ENCODE data around the gene PEX16. TPM values are rescaled to one million over a fixed set of nuclear protein-coding genes. Genes with fewer than 3 reads are reported as not detected.
A peak's percentile ranks its signal among the peaks of the same experiment; 100 is the strongest.

The PEX16 gene
- total and polyA plus RNA-seq, 10 donors, result 29.2 to 50.1 (median 34.9) TPM

GRCh38 chr11:45918962-45919675, 1.4 kb upstream of the PEX16 start:
- intact Hi-C loops (cut with DNase I; ENCODE audit: low total_unique reads), result loop anchor here (5.0 kb wide), 1 partner anchor 77 kb away; no protein-coding TSS in a partner anchor
- 45 to 57% (median 49%) methylated on average over 7 of the region's 7 CpGs for WGBS, 5 donors
- peaks cover 20 to 90% (median 51%) of the 10 kb centered on the region in 6 donors for H3K4me1 ChIP-seq
- peaks cover 0 to 33% (median 20%) of the 10 kb centered on the region in 7 donors for H3K27me3 ChIP-seq (replicated peaks in 1 of 7)
- DNase-seq, result peak; percentile 77
- TF ChIP-seq POLR2AphosphoS5 (IDR thresholded peaks at IDR 0.05), result no peak
- TF ChIP-seq POLR2A (IDR thresholded peaks at IDR 0.05), result no peak
- no peak for TF ChIP-seq CTCF (IDR thresholded peaks at IDR 0.05 in 8 of 11, conservative IDR thresholded peaks at IDR 0.05 in 3 of 11)
- peaks cover 0 to 22% (median 16%) of the 10 kb centered on the region in 6 donors for H3K36me3 ChIP-seq
- H3K27ac ChIP-seq, result peak overlapping the region in 7 of 8 donors; percentile 7 to 96 (median 93)
- H3K9me3 ChIP-seq, result no peaks in the 10 kb centered on the region
- H3K4me3 ChIP-seq, result peak overlapping the region; percentile 59 to 98 (median 80)

GRCh38 chr11:45918331-45918941, 759 bp upstream of the PEX16 start:
- WGBS, 5 donors, result 0 to 1% (median 0%) methylated on average over 33 to 38 of the region's 38 CpGs
- Histone ChIP-seq H3K4me3 (peak overlapping the region; percentile 59 to 98 (median 80)), H3K9me3 (no peaks in the 10 kb centered on the region), H3K27ac (peak overlapping the region; percentile 80 to 96 (median 93)), H3K36me3 (peaks cover 0 to 29% (median 23%) of the 10 kb centered on the region in 6 donors), H3K27me3 (replicated peaks in 1 of 7) (peaks cover 0 to 28% (median 19%) of the 10 kb centered on the region in 7 donors), H3K4me1 (peaks cover 20 to 91% (median 51%) of the 10 kb centered on the region in 6 donors)
- intact Hi-C loops (cut with DNase I; ENCODE audit: low total_unique reads), result loop anchor here (5.0 kb wide), 1 partner anchor 76 kb away; no protein-coding TSS in a partner anchor
- TF ChIP-seq POLR2AphosphoS5 (IDR thresholded peaks at IDR 0.05) (peak; percentile 82 to 88 (median 87)), POLR2A (IDR thresholded peaks at IDR 0.05) (no peak), CTCF (IDR thresholded peaks at IDR 0.05 in 8 of 11, conservative IDR thresholded peaks at IDR 0.05 in 3 of 11) (no peak)
- peak; percentile 95 for DNase-seq

- DNase-seq, result peak; percentile 91
- peaks cover 0 to 17% (median 7%) of the 10 kb centered on the region in 7 donors for H3K27me3 ChIP-seq (replicated peaks in 1 of 7)
- TF ChIP-seq POLR2AphosphoS5 (IDR thresholded peaks at IDR 0.05), result no peak
- no peak for TF ChIP-seq CTCF (IDR thresholded peaks at IDR 0.05 in 8 of 11, conservative IDR thresholded peaks at IDR 0.05 in 3 of 11)
- TF ChIP-seq POLR2A (IDR thresholded peaks at IDR 0.05), result no peak
- peaks cover 20 to 79% (median 39%) of the 10 kb centered on the region in 6 donors for H3K4me1 ChIP-seq
- H3K27ac ChIP-seq, result peak overlapping the region; percentile 80 to 96 (median 93)
- peak overlapping the region; percentile 59 to 98 (median 80) for H3K4me3 ChIP-seq
- intact Hi-C loops (cut with DNase I; ENCODE audit: low total_unique reads), result loop anchor here (5.0 kb wide), 1 partner anchor 75 kb away; no protein-coding TSS in a partner anchor
- H3K9me3 ChIP-seq, result no peaks in the 10 kb centered on the region
- H3K36me3 ChIP-seq, result peaks cover 0 to 41% (median 35%) of the 10 kb centered on the region in 6 donors
- WGBS, 5 donors, result 4 to 14% (median 6%) methylated on average over 4 to 16 of the region's 16 CpGs
Measured at GRCh38 chr11:45917286-45917622, 423 bp downstream of the PEX16 start.

- WGBS, 5 donors, result 82 to 88% (median 87%) methylated on average over 8 to 13 of the region's 13 CpGs
Measured at GRCh38 chr11:45915446-45915845, 2.2 kb downstream of the PEX16 start.

More at GRCh38 chr11:45915446-45915845, 2.2 kb downstream of the PEX16 start:
- H3K9me3 ChIP-seq, result no peaks in the 10 kb centered on the region
- no peak for DNase-seq
- H3K4me1 ChIP-seq, result peaks cover 17 to 61% (median 31%) of the 10 kb centered on the region in 6 donors
- H3K4me3 ChIP-seq, result no peak overlapping the region
- peaks cover 2 to 59% (median 53%) of the 10 kb centered on the region in 6 donors for H3K36me3 ChIP-seq
- H3K27ac ChIP-seq, result no peak overlapping the region
- TF ChIP-seq POLR2A (IDR thresholded peaks at IDR 0.05), result no peak
- TF ChIP-seq POLR2AphosphoS5 (IDR thresholded peaks at IDR 0.05), result no peak
- intact Hi-C loops (cut with DNase I; ENCODE audit: low total_unique reads), result loop anchor here (5.0 kb wide), 1 partner anchor 73 kb away; no protein-coding TSS in a partner anchor
- H3K27me3 ChIP-seq (replicated peaks in 1 of 7), result no peaks in the 10 kb centered on the region

Data from spleen (tissue), 11 donors.